ENCODE measurements around the gene WFIKKN2.

WFIKKN2 gene

DNA sequence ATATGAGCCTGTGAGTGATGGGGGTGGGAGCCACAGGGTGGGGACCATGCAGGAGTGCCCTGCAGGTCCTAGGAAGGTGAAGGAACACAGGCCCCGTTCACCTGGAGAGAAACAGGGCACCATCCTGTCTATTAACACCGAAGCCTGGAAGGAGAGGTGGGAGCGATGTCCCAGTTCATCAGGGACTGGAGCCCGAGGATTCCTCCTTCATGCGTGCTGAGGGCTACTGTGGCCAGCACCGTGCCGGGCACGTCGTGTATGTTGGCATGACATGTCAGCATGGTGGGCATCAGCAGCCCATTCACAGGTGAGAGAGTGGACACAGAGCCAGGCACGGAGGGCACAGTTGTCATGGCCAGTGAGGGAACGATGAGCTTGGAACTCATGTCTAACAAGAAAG is 1.4 kb downstream of the WFIKKN2 start:
- no peak overlapping the region for H3K9ac ChIP-seq (ENCODE audit: low read length)
- no peak overlapping the region for H3K27ac ChIP-seq (ENCODE audit: low read depth, low read length, poor library complexity, severe bottlenecking)
- H3K79me2 ChIP-seq (ENCODE audit: insufficient read depth, low read length): no peaks in the 10 kb centered on the region
- H3K9me2 ChIP-seq (ENCODE audit: low read depth, low read length): no peaks in the 10 kb centered on the region
- peaks cover 5% of the 10 kb centered on the region for H3K27me3 ChIP-seq (ENCODE audit: insufficient read depth, low read length)
- no peaks in the 10 kb centered on the region for H3F3A ChIP-seq (ENCODE audit: insufficient read depth, low read length)
- no peaks in the 10 kb centered on the region for H4K20me1 ChIP-seq (ENCODE audit: insufficient read depth, low read length)
- no peaks in the 10 kb centered on the region for H3K9me3 ChIP-seq (ENCODE audit: low read length)
- no peaks in the 10 kb centered on the region for H3K4me1 ChIP-seq (ENCODE audit: insufficient read depth, low read length, severe bottlenecking)
- TF ChIP-seq, protein P1, sequence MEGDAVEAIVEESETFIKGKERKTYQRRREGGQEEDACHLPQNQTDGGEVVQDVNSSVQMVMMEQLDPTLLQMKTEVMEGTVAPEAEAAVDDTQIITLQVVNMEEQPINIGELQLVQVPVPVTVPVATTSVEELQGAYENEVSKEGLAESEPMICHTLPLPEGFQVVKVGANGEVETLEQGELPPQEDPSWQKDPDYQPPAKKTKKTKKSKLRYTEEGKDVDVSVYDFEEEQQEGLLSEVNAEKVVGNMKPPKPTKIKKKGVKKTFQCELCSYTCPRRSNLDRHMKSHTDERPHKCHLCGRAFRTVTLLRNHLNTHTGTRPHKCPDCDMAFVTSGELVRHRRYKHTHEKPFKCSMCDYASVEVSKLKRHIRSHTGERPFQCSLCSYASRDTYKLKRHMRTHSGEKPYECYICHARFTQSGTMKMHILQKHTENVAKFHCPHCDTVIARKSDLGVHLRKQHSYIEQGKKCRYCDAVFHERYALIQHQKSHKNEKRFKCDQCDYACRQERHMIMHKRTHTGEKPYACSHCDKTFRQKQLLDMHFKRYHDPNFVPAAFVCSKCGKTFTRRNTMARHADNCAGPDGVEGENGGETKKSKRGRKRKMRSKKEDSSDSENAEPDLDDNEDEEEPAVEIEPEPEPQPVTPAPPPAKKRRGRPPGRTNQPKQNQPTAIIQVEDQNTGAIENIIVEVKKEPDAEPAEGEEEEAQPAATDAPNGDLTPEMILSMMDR (IDR thresholded peaks at IDR 0.05; ENCODE audit: low read length): no peak
- no peak for TF ChIP-seq EZH2 (IDR thresholded peaks at IDR 0.05; ENCODE audit: borderline replicate concordance, low read length)
- H3K4me3 ChIP-seq (ENCODE audit: low read depth, low read length, poor library complexity, severe bottlenecking): no peak overlapping the region
- no peaks in the 10 kb centered on the region for H3K36me3 ChIP-seq (ENCODE audit: insufficient read depth, low read length)
- no peak overlapping the region for H3K4me2 ChIP-seq (ENCODE audit: low read length)
- no peak overlapping the region for H2AFZ ChIP-seq (ENCODE audit: low read length)

DNA sequence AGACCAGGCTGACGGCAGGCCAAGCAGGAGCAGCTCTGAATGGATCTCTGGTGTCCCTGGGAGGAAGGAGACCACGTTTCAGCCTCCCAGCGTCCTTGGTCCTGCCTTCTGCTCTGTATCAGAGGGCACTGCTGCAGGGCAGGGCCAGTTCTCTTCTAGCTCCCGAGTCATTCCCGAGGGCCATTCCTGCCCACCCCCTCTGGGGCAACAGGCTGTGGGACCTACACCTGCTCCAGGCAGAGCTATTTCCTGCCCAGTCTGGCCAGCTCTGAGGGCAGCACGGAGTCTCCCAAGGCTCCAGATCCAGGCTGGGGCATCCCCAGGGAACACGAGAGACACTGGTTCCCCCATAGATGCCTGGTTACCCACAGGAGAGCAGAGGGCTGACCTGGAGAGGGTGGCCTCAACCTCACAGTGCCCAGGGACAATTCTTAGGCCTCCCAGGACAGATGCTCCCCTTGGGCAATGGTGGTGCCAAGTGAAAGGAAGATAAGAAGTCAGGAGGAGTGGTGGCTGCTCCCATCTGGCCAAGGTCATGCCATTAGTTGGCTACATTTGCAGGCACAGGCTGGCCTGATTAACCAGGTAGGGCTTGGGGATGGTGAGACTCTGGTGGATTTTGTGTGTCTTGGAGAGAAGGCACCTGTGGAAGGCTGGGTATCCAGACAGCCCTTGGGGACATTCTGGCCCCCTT is 2.0 kb downstream of the WFIKKN2 start:
- no peaks in the 10 kb centered on the region for H3K36me3 ChIP-seq (ENCODE audit: insufficient read depth, low read length)
- no peak for TF ChIP-seq EZH2 (IDR thresholded peaks at IDR 0.05; ENCODE audit: borderline replicate concordance, low read length)
- TF ChIP-seq, protein P1 (IDR thresholded peaks at IDR 0.05; ENCODE audit: low read length): no peak
- no peak overlapping the region for H3K4me2 ChIP-seq (ENCODE audit: low read length)
- H3F3A ChIP-seq (ENCODE audit: insufficient read depth, low read length): no peaks in the 10 kb centered on the region
- no peaks in the 10 kb centered on the region for H4K20me1 ChIP-seq (ENCODE audit: insufficient read depth, low read length)
- H3K9me2 ChIP-seq (ENCODE audit: low read depth, low read length): no peaks in the 10 kb centered on the region
- H3K9ac ChIP-seq (ENCODE audit: low read length): no peak overlapping the region
- no peaks in the 10 kb centered on the region for H3K9me3 ChIP-seq (ENCODE audit: low read length)
- no peak overlapping the region for H3K4me3 ChIP-seq (ENCODE audit: low read depth, low read length, poor library complexity, severe bottlenecking)
- no peaks in the 10 kb centered on the region for H3K4me1 ChIP-seq (ENCODE audit: insufficient read depth, low read length, severe bottlenecking)
- H3K79me2 ChIP-seq (ENCODE audit: insufficient read depth, low read length): no peaks in the 10 kb centered on the region
- H3K27me3 ChIP-seq (ENCODE audit: insufficient read depth, low read length): peaks cover 5% of the 10 kb centered on the region
- no peak overlapping the region for H2AFZ ChIP-seq (ENCODE audit: low read length)
- H3K27ac ChIP-seq (ENCODE audit: low read depth, low read length, poor library complexity, severe bottlenecking): no peak overlapping the region

DNA sequence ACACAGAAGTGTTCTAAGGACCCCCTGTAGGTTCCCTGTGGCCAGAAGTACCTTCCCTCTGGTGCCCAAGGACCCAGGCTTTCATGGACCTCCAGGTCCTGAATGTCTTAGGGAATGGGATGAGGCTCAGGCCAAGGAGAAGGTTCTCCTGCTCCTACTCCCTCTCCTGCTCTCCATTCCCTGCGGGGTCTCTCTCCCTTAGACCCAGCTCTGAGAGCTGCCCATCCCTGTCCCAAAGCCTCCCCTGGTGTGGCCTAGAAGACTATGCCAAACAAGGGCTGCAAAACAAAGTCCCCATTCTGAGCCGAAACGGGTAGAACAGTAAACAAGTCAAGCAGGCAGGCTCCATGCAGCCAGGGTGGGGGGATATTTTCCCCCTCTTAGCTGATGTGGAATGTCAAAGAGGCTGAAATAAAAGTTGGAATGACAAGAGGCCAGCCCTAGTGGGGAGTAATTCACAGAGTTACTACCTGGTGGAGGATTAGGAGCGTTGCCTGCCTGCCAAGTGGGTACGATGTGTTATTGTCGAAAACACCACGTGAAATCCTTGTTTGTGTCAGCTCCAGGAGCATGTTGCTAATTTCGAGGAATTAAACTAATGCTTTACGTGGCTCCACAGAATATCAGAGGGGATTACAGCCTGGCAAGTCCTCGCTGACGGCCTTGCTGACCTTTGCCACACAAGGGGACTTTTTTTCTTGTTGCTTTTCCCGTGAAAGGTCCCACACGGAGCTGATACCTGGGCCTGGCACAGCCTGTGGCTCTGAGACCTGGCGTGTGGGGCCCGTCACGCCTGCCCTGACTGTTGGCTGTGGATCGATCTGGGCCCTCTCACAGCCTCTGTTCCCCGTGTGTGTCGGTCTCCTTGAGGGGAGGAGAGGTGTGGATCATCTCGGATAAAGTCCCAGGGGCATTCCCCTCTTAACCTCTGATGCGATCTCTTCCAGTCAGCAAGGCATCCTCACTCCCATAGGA is 2.9 kb downstream of the WFIKKN2 start:
- Histone ChIP-seq H3K79me2 (ENCODE audit: insufficient read depth, low read length) (no peaks in the 10 kb centered on the region), H3K9ac (ENCODE audit: low read length) (no peak overlapping the region), H3K9me2 (ENCODE audit: low read depth, low read length) (no peaks in the 10 kb centered on the region), H3K27me3 (ENCODE audit: insufficient read depth, low read length) (peaks cover 5% of the 10 kb centered on the region), H3K27ac (ENCODE audit: low read depth, low read length, poor library complexity, severe bottlenecking) (no peak overlapping the region), H3K9me3 (ENCODE audit: low read length) (no peaks in the 10 kb centered on the region), H2AFZ (ENCODE audit: low read length) (no peak overlapping the region), H3K4me1 (ENCODE audit: insufficient read depth, low read length, severe bottlenecking) (no peaks in the 10 kb centered on the region), H3F3A (ENCODE audit: insufficient read depth, low read length) (no peaks in the 10 kb centered on the region), H3K4me3 (ENCODE audit: low read depth, low read length, poor library complexity, severe bottlenecking) (no peak overlapping the region), H3K4me2 (ENCODE audit: low read length) (no peak overlapping the region), H4K20me1 (ENCODE audit: insufficient read depth, low read length) (no peaks in the 10 kb centered on the region), H3K36me3 (ENCODE audit: insufficient read depth, low read length) (no peaks in the 10 kb centered on the region)
- TF ChIP-seq, protein P1 (IDR thresholded peaks at IDR 0.05; ENCODE audit: low read length): no peak
- TF ChIP-seq EZH2 (IDR thresholded peaks at IDR 0.05; ENCODE audit: borderline replicate concordance, low read length): no peak

All from OCI-LY1 (cell line).